H1 (cell line): ENCODE results near the gene MYDGF. TPM values are rescaled to one million over a fixed set of nuclear protein-coding genes. Genes with fewer than 3 reads are reported as not detected.

Experiments used
- CBX8 ChIP-seq: fragments of 300-800, 300-1000 bp; sonication (generic); IDR thresholded peaks from 2 replicates; pipeline ENCODE4 v1.7.1; 2016; ENCODE audit warnings: low read depth, low read length, borderline replicate concordance
- CEBPB ChIP-seq: IDR thresholded peaks from 2 replicates; pipeline ENCODE4 v1.6.1; 2012; ENCODE audit warnings: low read depth, low read length
- CTCF ChIP-seq, 3 experiments: IDR thresholded peaks; 1 replicate in 2 of 3; 2 replicates in 1 of 3; pipeline versions ENCODE4 v1.5.1 to v1.6.1; 2011; ENCODE audit warnings: low read length in 3 of 3, mild to moderate bottlenecking in 3 of 3, inconsistent platforms in 2 of 3, low read depth in 1 of 3, moderate library complexity in 1 of 3; ENCODE audit not compliant: insufficient read depth in 1 of 3; ENCODE audit errors: control extremely low read depth in 1 of 3
- EGR1 ChIP-seq: IDR thresholded peaks from 2 replicates; pipeline ENCODE4 v1.6.1; 2011; ENCODE audit warnings: low read depth, low read length, borderline replicate concordance
- JUND ChIP-seq: IDR thresholded peaks from 2 replicates; pipeline ENCODE4 v1.6.1; 2011; ENCODE audit warnings: mild to moderate bottlenecking, improper control_type of control experiment, low read length
- KDM5A ChIP-seq: fragments of 200-600 bp; IDR thresholded peaks from 2 replicates; pipeline ENCODE4 v1.7.1; 2012; ENCODE audit warnings: mild to moderate bottlenecking, low read length, inconsistent platforms, mixed read lengths
- NRF1 ChIP-seq: IDR thresholded peaks from 2 replicates; pipeline ENCODE4 v1.6.1; 2011; ENCODE audit warnings: mild to moderate bottlenecking, low read depth, low read length, improper control_type of control experiment
- RAD21 ChIP-seq, 2 experiments: IDR thresholded peaks in 1 of 2; conservative IDR thresholded peaks in 1 of 2; 2 replicates each; pipeline ENCODE4 v1.6.1; 2011; ENCODE audit warnings: low read depth in 2 of 2, low read length in 2 of 2, improper control_type of control experiment in 1 of 2, inconsistent platforms in 1 of 2, mild to moderate bottlenecking in 1 of 2, moderate library complexity in 1 of 2
- RXRA ChIP-seq: IDR thresholded peaks from 2 replicates; pipeline ENCODE4 v1.6.1; 2011; ENCODE audit warnings: low read depth, mild to moderate bottlenecking, low read length, moderate library complexity; ENCODE audit not compliant: insufficient read depth
- SAP30 ChIP-seq: fragments of 300-600 bp; sonication (generic); IDR thresholded peaks from 2 replicates; pipeline ENCODE4 v1.7.1; 2012; ENCODE audit warnings: low read length, moderate library complexity, mild to moderate bottlenecking, inconsistent platforms; ENCODE audit not compliant: insufficient read depth, insufficient replicate concordance
- SIN3A ChIP-seq, 2 experiments: IDR thresholded peaks in 1 of 2; conservative IDR thresholded peaks in 1 of 2; 2 replicates each; pipeline ENCODE4 v1.6.1; 2011 to 2012; ENCODE audit warnings: low read length in 2 of 2, improper control_type of control experiment in 1 of 2, low read depth in 1 of 2, mild to moderate bottlenecking in 1 of 2
- SIRT6 ChIP-seq: IDR thresholded peaks from one replicate; pipeline ENCODE4 v1.7.1; 2012; ENCODE audit warnings: low read length, inconsistent platforms
- SIX5 ChIP-seq: IDR thresholded peaks from 2 replicates; pipeline ENCODE4 v1.6.1; 2011; ENCODE audit warnings: mild to moderate bottlenecking, low read depth, low read length
- TAF1 ChIP-seq: IDR thresholded peaks from 2 replicates; pipeline ENCODE4 v1.6.1; 2011; ENCODE audit warnings: mild to moderate bottlenecking, low read depth, low read length
- TBP ChIP-seq: IDR thresholded peaks from 2 replicates; pipeline ENCODE4 v1.6.1; 2011; ENCODE audit warnings: low read depth, low read length, improper control_type of control experiment
- USF2 ChIP-seq: IDR thresholded peaks from 2 replicates; pipeline ENCODE4 v1.6.1; 2011; ENCODE audit warnings: low read length, improper control_type of control experiment
- YY1 ChIP-seq: IDR thresholded peaks from 2 replicates; pipeline ENCODE4 v1.6.1; 2011; ENCODE audit warnings: low read depth, mild to moderate bottlenecking, low read length
- ZNF274 ChIP-seq: IDR thresholded peaks from 2 replicates; pipeline ENCODE4 v1.7.0; 2012; ENCODE audit warnings: low read length, borderline replicate concordance; ENCODE audit errors: extremely low read depth
- polyA plus RNA-seq, 7 experiments: library from polyadenylated mRNA; depleted of rRNA in 3 of 7; stranded (reverse) in 5 of 7; unstranded in 2 of 7; fragments of >200 nt in 5 of 7; fragments of 200-250 nt in 2 of 7; gene quantifications; 1 replicate in 5 of 7; 2 replicates in 1 of 7; 4 replicates in 1 of 7; pipeline versions ENCODE4 v1.2.1 to v1.2.3, GENCODE V29; 2011 to 2013; ENCODE audit warnings: missing spikeins in 2 of 7, mixed read lengths in 2 of 7
- total RNA-seq: library from RNA; stranded (reverse); fragmentation: NEBNext Ultra II Directional; extraction: Animal tissue kit (Norgen Biotek cat#: 25700); gene quantifications from 2 replicates; pipeline ENCODE4 v1.2.1, GENCODE V29; 2021
- TF ChIP-seq, protein P1 (sequence below): IDR thresholded peaks from 2 replicates; pipeline ENCODE4 v1.6.1; 2012; ENCODE audit warnings: low read length, inconsistent platforms

MYDGF gene
- total and polyA plus RNA-seq, 2 of the 8 experiments (the other 6 are each of a cell fraction or from before 2014, with no cell fraction given): 40.6 to 51.1 TPM

DNA sequence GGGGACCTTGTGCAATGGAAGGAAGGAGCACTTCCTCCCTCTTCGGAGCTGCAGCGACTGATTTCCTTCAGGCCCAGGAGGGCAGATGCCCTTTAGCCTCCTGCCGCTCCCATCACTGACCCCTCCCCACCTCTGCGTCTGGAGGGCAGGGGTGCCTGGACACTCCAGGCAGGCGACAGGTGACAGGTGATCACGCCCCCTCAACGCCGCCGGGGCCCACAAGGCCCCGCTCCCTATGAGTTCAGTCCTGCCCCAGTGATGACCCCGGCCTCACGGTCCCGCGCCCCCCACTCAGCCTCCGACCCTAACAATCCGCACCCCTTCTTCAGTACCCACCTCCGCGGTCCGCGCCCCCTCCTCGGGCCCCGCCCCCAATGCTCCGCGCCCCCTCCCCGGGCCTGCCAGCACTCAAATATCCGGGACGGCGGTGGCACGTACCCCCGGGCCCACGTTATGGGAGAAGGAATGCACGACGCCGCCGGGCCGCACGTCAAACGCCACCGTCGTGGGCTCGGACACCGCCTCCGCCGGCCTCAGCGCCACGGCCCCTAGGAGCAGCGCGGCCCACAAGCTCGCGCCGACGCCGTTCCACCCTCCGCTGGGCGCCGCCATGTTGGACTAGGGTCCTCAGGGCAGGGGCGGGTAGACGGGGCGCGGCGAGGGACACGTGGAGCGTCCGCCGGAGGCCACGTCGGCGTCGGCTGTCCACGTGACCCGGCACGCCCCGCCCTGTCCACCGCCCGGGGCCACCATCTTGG is at the start of gene MYDGF (continued):
- no peak for TF ChIP-seq SIRT6
- no peak for TF ChIP-seq ZNF274
- TF ChIP-seq YY1: peak; percentile 98
- no peak for TF ChIP-seq SAP30
- TF ChIP-seq SIN3A (conservative IDR thresholded peaks at IDR 0.05 in 1 of 2, IDR thresholded peaks at IDR 0.05 in 1 of 2; ENCODE audit: low read depth in 1 of 2, low read length in 2 of 2): peak; percentile 79 to 88; a peak in 3 of 4 replicates
- TF ChIP-seq EGR1: no peak
- no peak for TF ChIP-seq CEBPB
- TF ChIP-seq JUND: no peak
- TF ChIP-seq NRF1: no peak
- no peak for TF ChIP-seq RAD21 (IDR thresholded peaks at IDR 0.05 in 1 of 2, conservative IDR thresholded peaks at IDR 0.05 in 1 of 2; ENCODE audit: low read depth in 2 of 2, low read length in 2 of 2)
- TF ChIP-seq CTCF (IDR thresholded peaks at IDR 0.05; ENCODE audit: control extremely low read depth in 1 of 3, insufficient read depth in 1 of 3, low read depth in 1 of 3, low read length in 3 of 3): no peak
- peak; percentile 86 for TF ChIP-seq TAF1
- TF ChIP-seq RXRA: no peak
- TF ChIP-seq CBX8: no peak
- TF ChIP-seq SIX5: no peak
- TF ChIP-seq, protein P1, sequence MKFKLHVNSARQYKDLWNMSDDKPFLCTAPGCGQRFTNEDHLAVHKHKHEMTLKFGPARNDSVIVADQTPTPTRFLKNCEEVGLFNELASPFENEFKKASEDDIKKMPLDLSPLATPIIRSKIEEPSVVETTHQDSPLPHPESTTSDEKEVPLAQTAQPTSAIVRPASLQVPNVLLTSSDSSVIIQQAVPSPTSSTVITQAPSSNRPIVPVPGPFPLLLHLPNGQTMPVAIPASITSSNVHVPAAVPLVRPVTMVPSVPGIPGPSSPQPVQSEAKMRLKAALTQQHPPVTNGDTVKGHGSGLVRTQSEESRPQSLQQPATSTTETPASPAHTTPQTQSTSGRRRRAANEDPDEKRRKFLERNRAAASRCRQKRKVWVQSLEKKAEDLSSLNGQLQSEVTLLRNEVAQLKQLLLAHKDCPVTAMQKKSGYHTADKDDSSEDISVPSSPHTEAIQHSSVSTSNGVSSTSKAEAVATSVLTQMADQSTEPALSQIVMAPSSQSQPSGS: no peak
- TF ChIP-seq KDM5A: peak; percentile 85
- peak; percentile 93 for TF ChIP-seq USF2
- peak; percentile 73; the same call in 1 of the 2 replicates for TF ChIP-seq TBP
